AG04450 (cell line): ENCODE measurements around the gene ST7. TPM values are rescaled to one million over a fixed set of nuclear protein-coding genes. Genes with fewer than 3 reads are reported as not detected.
A peak's percentile ranks its signal among the peaks of the same experiment; 100 is the strongest.
"Not testable (repeated sequence)": the region's sequence is repeated elsewhere in the genome, so short reads cannot be mapped to it uniquely, and the experiment has no call there.

Experiments
- CTCF ChIA-PET: fragments of 300-600, 350-600 bp; formaldehyde crosslinking; extraction: SDS; loops from one replicate; lab custom pipeline; 2022; ENCODE audit warnings: antibody characterized with exemption, inconsistent platforms; lab: Charles Lee
- POLR2A ChIA-PET: fragments of 350-600 bp; formaldehyde crosslinking; extraction: SDS; loops from one replicate; lab custom pipeline; 2021; ENCODE audit warnings: antibody characterized with exemption, inconsistent platforms; lab: Yijun Ruan, JAX
- DNase-seq: peaks from one replicate; pipeline ENCODE4 v3.0.0-alpha.2; 2011; ENCODE audit warnings: low read depth, low spot score
- H3K27ac ChIP-seq: one replicate; pipeline ENCODE4 v1.5.1; 2012; ENCODE audit warnings: low read depth, low read length, control low read depth
- H3K27me3 ChIP-seq: one replicate; pipeline ENCODE4 v1.6.0; 2012; ENCODE audit warnings: low read length; ENCODE audit not compliant: control insufficient read depth, insufficient read depth
- H3K4me3 ChIP-seq: 2 replicates; pipeline ENCODE4 v1.5.1; 2011; ENCODE audit warnings: mild to moderate bottlenecking, low read depth, low read length, control low read depth
- H3K9me3 ChIP-seq: 2 replicates; pipeline ENCODE4 v1.5.1; 2012; ENCODE audit warnings: low read length; ENCODE audit not compliant: control insufficient read depth, insufficient read depth
- polyA plus RNA-seq: library from polyadenylated mRNA; depleted of rRNA; stranded (reverse); fragments of >200 nt; gene quantifications from 2 replicates; pipeline ENCODE4 v1.2.3, GENCODE V29; 2011
- TF ChIP-seq, protein P1 (sequence below): IDR thresholded peaks from 2 replicates; pipeline ENCODE4 v1.5.1; 2011; ENCODE audit warnings: low read depth, low read length, control low read depth, inconsistent platforms

ST7 gene
- polyA plus RNA-seq, 1 experiment = 34.5 TPM

DNA sequence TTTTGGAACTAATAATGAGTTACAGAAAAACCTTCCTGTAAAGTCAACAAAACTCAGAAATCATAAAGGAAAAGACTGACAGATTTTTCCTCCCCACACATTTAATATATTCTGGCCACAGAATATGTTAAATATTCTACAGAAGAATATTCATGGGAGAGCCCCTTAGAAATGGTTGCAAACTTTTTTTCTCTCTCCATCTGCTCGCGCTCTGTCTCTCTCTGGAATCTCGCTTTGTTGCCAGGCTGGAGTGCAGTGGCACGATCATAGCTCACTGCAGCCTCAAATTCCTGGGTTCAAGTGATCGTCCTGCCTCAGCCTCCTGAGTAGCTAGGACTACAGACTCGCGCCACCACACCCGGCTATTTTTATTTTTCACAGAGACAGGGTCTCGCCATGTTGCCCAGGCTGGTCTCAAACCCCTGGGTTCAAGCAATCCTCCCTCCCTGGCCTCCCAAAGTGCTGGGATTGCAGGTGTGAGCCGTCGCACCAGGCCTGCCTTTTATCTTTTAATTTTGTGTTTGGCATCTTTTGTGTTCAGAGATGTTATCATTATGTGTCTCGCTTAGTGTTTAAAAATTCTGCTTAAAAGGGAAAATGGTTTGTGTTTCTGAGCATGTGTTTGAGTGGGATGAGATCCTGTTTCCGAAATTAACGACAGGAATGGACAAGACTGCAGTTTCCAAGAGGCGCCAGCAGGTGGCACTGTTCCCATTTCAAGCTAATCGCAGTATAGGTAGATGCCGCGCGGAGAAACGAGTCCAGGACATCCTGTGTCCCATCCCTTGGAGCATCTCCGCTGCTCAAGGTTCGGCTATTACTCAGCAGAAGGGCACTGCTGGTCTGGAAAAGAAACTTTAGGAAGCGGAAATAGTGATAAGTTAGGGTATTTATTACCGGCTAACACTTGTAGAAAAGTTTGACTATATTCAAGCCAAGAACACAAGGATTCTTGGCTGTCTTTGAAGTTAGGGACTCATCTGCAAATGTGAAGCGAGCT lies 23.1 kb upstream of the ST7 start:
- TF ChIP-seq, protein P1, sequence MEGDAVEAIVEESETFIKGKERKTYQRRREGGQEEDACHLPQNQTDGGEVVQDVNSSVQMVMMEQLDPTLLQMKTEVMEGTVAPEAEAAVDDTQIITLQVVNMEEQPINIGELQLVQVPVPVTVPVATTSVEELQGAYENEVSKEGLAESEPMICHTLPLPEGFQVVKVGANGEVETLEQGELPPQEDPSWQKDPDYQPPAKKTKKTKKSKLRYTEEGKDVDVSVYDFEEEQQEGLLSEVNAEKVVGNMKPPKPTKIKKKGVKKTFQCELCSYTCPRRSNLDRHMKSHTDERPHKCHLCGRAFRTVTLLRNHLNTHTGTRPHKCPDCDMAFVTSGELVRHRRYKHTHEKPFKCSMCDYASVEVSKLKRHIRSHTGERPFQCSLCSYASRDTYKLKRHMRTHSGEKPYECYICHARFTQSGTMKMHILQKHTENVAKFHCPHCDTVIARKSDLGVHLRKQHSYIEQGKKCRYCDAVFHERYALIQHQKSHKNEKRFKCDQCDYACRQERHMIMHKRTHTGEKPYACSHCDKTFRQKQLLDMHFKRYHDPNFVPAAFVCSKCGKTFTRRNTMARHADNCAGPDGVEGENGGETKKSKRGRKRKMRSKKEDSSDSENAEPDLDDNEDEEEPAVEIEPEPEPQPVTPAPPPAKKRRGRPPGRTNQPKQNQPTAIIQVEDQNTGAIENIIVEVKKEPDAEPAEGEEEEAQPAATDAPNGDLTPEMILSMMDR = peak; percentile 91
- Histone ChIP-seq H3K9me3 (no peaks in the 10 kb centered on the region), H3K27me3 (no peaks in the 10 kb centered on the region), H3K4me3 (no peak overlapping the region), H3K27ac (no peak overlapping the region)
- DNase-seq = peak; percentile 58
- CTCF ChIA-PET = interaction anchor here (0.6 to 5.7 kb wide), 32 partner anchors 8 to 785 kb away, joined by 3 to 76 read pairs (median 4); no protein-coding TSS in a partner anchor
- POLR2A ChIA-PET = no interaction called here

DNA sequence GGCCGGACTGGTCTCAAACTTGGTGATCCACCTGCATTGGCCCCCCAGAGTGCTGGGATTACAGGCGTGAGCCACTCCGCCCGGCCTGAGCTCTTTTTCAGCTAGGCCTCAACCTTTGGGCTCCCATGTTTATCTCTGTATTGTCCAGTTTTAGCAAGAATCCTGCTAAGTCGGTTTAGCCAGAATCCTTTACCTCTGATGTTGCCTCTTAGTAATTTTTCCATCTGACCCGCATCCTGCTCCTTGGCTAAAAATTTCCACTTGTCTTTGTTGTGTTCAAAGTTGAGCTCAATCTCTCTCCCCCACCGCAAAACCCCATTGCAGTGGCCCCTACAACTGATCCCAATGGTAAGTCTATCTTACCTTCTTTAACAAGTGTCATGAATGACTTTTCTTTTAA lies 20.7 kb upstream of the ST7 start:
- TF ChIP-seq, protein P1 = no peak
- ChIA-PET CTCF (interaction anchor here (0.7 to 5.7 kb wide), 15 partner anchors 8 to 452 kb away, joined by 3 to 76 read pairs (median 5); no protein-coding TSS in a partner anchor), POLR2A (no interaction called here)
- Histone ChIP-seq H3K27ac (no peak overlapping the region), H3K4me3 (no peak overlapping the region), H3K27me3 (no peaks in the 10 kb centered on the region), H3K9me3 (no peaks in the 10 kb centered on the region)
- no peak for DNase-seq

DNA sequence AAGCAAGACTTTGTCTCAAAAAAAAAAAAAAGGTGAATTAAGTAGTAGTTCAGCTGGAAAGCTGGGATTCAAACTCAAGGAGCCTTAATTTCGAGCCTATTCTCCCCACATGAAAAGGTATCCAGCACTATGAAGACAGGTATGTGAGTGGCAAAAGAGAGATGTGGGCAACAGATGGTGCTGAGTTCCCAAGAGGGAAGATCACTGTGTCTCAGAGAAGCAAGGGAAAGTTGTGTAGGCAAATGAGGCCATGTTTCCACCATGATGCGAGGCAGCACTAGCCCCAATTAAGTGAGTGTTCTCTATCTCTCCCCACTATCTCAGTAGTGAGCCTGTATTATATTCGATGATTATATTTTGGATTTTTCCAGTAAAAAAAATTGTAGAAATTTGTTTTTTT lies 19.8 kb upstream of the ST7 start:
- no peak for DNase-seq
- ChIA-PET CTCF (interaction anchor here (0.6 to 5.7 kb wide), 9 partner anchors 7 to 262 kb away, joined by 3 to 76 read pairs (median 5); no protein-coding TSS in a partner anchor), POLR2A (no interaction called here)
- TF ChIP-seq, protein P1 = no peak
- H3K4me3 ChIP-seq = no peak overlapping the region
- H3K27me3 ChIP-seq = no peaks in the 10 kb centered on the region
- H3K9me3 ChIP-seq = no peaks in the 10 kb centered on the region
- no peak overlapping the region for H3K27ac ChIP-seq

DNA sequence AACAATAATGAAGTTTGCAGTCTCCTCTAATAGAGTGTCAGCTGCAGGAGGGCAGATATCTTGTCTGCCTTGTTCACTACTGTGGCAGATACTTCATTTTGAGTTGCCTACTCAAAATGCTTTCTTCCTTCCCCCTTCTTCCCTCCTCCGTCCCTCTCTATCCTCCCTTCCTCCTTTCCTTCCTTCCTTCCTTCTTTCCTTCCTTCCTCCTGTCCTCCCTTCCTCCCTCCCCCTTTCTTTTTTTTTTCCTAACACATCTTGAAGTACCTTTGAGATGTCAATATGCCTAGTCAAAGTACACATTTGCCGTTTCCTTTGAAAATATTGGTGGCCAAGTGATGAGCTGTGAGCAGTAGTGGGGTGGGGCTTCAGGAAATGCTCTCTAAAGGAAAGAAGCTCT lies 18.7 kb upstream of the ST7 start:
- H3K9me3 ChIP-seq = no peaks in the 10 kb centered on the region
- no peak overlapping the region for H3K27ac ChIP-seq
- H3K4me3 ChIP-seq = no peak overlapping the region
- no peak for DNase-seq
- POLR2A ChIA-PET = interaction anchor here (0.6 kb wide), 1 partner anchor 20 kb away, joined by 3 read pairs; no protein-coding TSS in a partner anchor
- no peaks in the 10 kb centered on the region for H3K27me3 ChIP-seq
- CTCF ChIA-PET = interaction anchor here (0.6 to 1.2 kb wide), 2 partner anchors 191 to 278 kb away, joined by 4 read pairs; no protein-coding TSS in a partner anchor
- TF ChIP-seq, protein P1 = no peak

DNA sequence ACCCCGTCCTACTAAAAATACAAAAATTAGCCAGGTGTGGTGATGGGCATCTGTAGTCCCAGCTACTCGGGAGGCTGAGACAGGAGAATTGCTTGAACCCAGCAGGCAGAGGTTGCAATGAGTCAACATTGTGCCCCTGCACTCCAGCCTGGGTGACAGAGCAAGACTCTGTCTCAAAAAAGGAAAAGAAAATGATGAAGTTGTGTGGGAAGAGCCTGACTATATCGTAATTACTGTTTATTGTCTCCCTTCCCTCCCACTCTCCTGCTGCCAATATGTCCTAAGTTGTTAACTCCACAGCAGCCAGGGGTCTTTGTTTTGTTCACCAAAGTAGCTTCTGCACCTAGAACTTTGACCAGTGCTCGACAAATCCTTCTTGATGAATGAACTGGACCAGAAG lies 16.5 kb upstream of the ST7 start:
- POLR2A ChIA-PET, H3K27me3 ChIP-seq, CTCF ChIA-PET, H3K4me3 ChIP-seq, H3K27ac ChIP-seq, H3K9me3 ChIP-seq, DNase-seq: not testable (repeated sequence)
